SU-DHL-6 (cell line): ENCODE results near the gene APOC1.

Experiments used
- EZH2phosphoT487 ChIP-seq: fragments of 200-600 bp; sonication (generic), shearing (Covaris generic); conservative IDR thresholded peaks from 2 replicates; pipeline ENCODE4 v1.6.1; 2018; ENCODE audit warnings: mild to moderate bottlenecking, antibody characterized with exemption, low read length, moderate library complexity, mixed read lengths
- TF ChIP-seq, protein P1 (sequence below): fragments of 200-600 bp; sonication (generic); IDR thresholded peaks from one replicate; pipeline ENCODE4 v1.5.1; 2017; ENCODE audit warnings: antibody characterized with exemption, mild to moderate bottlenecking, low read length, moderate library complexity; ENCODE audit not compliant: insufficient read depth, poor library complexity, severe bottlenecking

DNA sequence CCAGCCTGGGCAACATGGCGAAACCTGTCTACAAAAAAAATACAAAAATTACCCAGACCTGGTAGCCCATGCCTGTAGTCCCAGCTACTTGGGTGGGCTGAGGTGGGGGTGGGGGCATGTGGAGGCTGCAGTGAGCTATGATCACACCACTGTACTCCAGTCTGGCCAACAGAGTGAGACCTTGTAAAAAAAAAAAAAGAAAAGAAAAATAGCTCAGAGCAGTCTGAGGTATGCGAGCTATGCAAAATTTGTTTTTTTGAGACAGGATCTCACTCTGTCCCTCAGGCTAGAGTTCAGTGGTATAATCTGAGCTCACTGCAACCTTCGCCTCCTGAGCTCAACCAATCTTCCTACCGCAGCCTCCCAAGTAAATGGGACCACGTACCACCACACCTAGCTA, 30.5 kb upstream of the APOC1 start:
- TF ChIP-seq, protein P1, sequence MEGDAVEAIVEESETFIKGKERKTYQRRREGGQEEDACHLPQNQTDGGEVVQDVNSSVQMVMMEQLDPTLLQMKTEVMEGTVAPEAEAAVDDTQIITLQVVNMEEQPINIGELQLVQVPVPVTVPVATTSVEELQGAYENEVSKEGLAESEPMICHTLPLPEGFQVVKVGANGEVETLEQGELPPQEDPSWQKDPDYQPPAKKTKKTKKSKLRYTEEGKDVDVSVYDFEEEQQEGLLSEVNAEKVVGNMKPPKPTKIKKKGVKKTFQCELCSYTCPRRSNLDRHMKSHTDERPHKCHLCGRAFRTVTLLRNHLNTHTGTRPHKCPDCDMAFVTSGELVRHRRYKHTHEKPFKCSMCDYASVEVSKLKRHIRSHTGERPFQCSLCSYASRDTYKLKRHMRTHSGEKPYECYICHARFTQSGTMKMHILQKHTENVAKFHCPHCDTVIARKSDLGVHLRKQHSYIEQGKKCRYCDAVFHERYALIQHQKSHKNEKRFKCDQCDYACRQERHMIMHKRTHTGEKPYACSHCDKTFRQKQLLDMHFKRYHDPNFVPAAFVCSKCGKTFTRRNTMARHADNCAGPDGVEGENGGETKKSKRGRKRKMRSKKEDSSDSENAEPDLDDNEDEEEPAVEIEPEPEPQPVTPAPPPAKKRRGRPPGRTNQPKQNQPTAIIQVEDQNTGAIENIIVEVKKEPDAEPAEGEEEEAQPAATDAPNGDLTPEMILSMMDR, result no peak
- TF ChIP-seq EZH2phosphoT487, result no peak
